ENCODE data around the gene CLEC4M. TPM values are rescaled to one million over a fixed set of nuclear protein-coding genes. Genes with fewer than 3 reads are reported as not detected.
"Not testable (repeated sequence)": the region's sequence is repeated elsewhere in the genome, so short reads cannot be mapped to it uniquely, and the experiment has no call there.

Gene CLEC4M
- total and polyA plus RNA-seq, 8 donors, result 1.8 TPM; not detected in 7

DNA sequence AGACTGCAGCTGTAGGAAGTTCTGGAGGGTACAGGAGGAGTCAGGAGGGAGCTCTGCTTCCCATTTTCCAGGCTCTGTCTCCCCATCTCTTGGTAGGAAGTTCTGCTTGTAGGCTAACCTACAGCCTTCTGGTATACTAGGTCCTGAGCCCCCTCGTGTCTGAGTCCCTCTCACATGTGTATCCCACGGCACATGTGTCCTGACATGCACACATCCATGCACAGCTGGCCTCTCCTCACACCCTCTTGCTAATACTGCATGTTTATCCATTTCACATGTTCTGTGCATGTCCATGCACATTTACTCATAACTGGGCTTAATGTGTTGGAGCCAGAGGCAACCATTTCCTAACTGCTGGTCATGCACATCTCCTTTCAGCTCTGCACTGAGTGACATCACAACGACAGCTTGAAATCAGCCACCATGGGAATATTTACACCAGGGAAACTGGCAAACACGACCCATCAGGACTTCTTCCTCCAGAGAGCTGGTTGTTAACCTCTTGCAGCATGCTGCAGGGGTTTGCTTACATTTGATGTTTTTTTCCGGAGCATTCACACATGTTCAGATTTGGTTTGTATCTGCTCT is 18.8 kb upstream of the CLEC4M start:
- H3K27me3 ChIP-seq, result peaks cover 0 to 51% (median 0%) of the 10 kb centered on the region in 3 donors
- no peak overlapping the region for H3K4me3 ChIP-seq
- DNase-seq, result no peak
- no peak for TF ChIP-seq EP300 (IDR thresholded peaks at IDR 0.05)
- no peak for TF ChIP-seq POLR2A (IDR thresholded peaks at IDR 0.05)
- no peak for TF ChIP-seq POLR2AphosphoS5 (IDR thresholded peaks at IDR 0.05)
- TF ChIP-seq, protein P1, sequence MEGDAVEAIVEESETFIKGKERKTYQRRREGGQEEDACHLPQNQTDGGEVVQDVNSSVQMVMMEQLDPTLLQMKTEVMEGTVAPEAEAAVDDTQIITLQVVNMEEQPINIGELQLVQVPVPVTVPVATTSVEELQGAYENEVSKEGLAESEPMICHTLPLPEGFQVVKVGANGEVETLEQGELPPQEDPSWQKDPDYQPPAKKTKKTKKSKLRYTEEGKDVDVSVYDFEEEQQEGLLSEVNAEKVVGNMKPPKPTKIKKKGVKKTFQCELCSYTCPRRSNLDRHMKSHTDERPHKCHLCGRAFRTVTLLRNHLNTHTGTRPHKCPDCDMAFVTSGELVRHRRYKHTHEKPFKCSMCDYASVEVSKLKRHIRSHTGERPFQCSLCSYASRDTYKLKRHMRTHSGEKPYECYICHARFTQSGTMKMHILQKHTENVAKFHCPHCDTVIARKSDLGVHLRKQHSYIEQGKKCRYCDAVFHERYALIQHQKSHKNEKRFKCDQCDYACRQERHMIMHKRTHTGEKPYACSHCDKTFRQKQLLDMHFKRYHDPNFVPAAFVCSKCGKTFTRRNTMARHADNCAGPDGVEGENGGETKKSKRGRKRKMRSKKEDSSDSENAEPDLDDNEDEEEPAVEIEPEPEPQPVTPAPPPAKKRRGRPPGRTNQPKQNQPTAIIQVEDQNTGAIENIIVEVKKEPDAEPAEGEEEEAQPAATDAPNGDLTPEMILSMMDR (IDR thresholded peaks at IDR 0.05), result no peak
- H3K4me1 ChIP-seq, result no peaks in the 10 kb centered on the region
- intact Hi-C loops (cut with DNase I; ENCODE audit: low total_unique reads), result no loop called here
- WGBS, 5 donors, result 47 to 64% (median 58%) methylated on average over 5 of the region's 5 CpGs
- H3K9me3 ChIP-seq, result no peaks in the 10 kb centered on the region
- no peaks in the 10 kb centered on the region for H3K36me3 ChIP-seq
- no peak overlapping the region for H3K27ac ChIP-seq

DNA sequence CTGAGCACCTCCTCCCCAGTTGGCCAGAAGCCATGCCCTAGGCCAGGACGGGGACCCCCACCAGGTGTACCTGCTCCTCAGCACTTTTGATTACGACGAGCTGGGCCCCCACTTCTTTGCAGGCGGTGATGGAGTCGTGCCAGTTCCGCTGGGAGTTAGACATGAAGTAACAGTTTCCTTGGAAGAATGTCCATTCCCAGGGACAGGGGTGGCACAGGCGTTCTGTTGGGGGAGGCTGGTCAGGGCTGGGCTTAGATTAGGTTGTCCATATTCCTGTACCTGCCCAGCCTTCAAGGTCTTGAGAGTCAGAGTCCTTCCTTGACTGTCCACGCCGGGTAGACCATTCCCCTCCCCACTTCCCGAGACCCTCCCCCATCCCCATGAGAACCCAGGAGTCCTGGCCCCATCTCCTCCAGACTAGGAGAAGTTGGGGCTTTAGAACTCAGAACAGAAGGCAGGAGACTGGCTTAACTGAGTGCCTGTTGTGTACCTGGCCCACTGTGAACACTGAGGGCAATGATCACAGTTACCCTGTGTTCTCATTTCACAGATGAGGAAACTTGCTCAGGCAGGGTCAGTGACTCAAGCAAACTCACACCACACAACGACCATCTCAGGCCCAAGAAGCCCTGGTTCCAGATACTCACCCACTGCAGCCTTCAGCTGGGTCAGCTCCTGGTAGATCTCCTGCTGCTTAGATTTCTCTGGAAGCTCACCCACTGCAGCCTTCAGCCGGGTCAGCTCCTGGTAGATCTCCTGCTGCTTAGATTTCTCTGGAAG is 18.0 kb upstream of the CLEC4M start:
- Histone ChIP-seq H3K4me1 (no peaks in the 10 kb centered on the region), H3K4me3 (no peak overlapping the region), H3K27me3 (peaks cover 0 to 50% (median 5%) of the 10 kb centered on the region in 3 donors), H3K36me3 (no peaks in the 10 kb centered on the region), H3K27ac (no peak overlapping the region), H3K9me3 (no peaks in the 10 kb centered on the region)
- TF ChIP-seq POLR2AphosphoS5 (IDR thresholded peaks at IDR 0.05) (no peak), EP300 (IDR thresholded peaks at IDR 0.05) (no peak), POLR2A (IDR thresholded peaks at IDR 0.05) (no peak)
- TF ChIP-seq, protein P1 (IDR thresholded peaks at IDR 0.05), result no peak
- WGBS, 5 donors, result 76 to 78% (median 77%) methylated on average over 10 to 12 of the region's 12 CpGs
- intact Hi-C loops (cut with DNase I; ENCODE audit: low total_unique reads), result no loop called here
- DNase-seq, result no peak

DNA sequence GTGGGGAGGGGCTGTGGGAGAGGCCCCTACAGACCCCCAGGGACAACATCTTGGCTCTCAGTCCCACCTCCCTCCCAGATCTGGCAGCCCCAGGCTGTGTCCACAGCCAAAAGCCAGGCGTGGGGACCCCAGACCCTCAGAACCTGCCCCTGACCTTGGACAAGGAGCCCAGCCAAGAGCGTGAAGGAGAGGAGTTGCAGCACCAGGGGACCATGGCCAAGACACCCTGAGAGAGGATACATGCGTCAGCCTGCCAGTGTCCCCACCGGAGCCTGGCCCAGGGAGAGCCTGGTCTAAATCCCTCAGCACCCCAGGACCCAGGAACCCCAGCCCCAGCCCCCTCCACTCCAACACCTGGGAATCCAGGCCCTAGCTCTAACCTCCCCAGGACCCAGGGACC is 16.7 kb upstream of the CLEC4M start:
- intact Hi-C loops (cut with DNase I; ENCODE audit: low total_unique reads); H3K36me3 ChIP-seq: not testable (repeated sequence)

DNA sequence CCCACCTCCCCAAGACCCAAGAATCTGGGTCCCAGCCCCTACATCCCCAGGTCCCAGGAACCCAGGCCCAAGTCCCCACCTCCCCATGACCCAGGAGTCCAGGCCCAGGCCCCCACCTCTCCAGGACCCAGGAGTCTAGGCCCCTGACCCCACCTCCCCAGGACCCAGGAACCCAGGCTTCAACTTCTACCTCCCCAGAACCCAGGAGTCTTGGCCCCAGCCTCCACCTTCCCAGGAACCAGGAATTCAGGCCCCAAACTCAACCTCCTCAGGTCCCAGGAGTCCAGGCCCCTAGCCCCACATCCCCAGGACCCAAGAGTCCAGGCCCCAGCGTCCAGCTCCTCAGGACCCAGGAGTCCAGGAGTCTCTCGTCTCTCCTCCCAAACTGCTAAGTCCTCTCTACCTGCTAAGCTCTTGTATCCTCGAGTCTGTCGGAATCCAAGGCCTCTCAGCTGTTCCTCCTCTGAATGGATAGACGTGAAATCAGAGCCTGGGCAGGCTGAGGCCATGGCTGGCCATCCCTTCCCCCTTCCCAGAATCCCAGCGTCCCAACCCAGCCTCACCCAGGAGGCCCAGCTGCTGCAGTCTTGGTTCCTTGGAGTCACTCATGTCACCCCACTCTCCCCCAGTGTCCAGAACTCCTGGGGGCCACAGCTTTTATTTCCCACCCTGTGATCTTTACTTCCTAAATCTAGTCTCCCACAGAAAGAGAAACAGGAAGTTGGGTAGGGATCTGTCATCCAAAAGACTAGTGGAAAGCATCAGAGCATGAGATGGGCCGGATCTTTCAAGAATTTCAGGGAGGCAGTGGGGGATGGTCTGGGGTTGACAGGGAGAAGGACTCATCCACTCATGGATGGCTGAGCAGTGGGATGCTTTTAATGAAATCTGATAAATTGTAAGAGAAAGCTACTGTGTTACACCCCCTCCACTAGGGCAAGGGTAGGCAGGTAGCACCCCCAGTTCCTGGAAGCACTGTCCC is 15.8 kb upstream of the CLEC4M start, which contains the start of gene CD209:
CD209 (minus strand) TSS at position 632 of the 982 bp plus-strand sequence; CDS start at position 609, 23 bp downstream.
- H3K4me1 ChIP-seq, result no peaks in the 10 kb centered on the region
- DNase-seq, result no peak
- peak within 1 kb of the TSS in 1 of 4 donors; percentile 11 for H3K4me3 ChIP-seq
- intact Hi-C loops (cut with DNase I; ENCODE audit: low total_unique reads), result no loop called here
- 51 to 70% (median 59%) methylated on average over 6 to 7 of the region's 7 CpGs for WGBS, 5 donors
- peak within 1 kb of the TSS in 1 of 5 donors; percentile 14 for H3K27ac ChIP-seq
- TF ChIP-seq, protein P1 (IDR thresholded peaks at IDR 0.05), result no peak
- peaks cover 0 to 57% (median 5%) of the 10 kb centered on the region in 3 donors for H3K27me3 ChIP-seq
- H3K36me3 ChIP-seq, result no peaks in the 10 kb centered on the region
- no peaks in the 10 kb centered on the region for H3K9me3 ChIP-seq

More for the DNA sequence above, 16.7 kb upstream of the CLEC4M start:
- 62 to 87% (median 78%) methylated on average over 3 to 4 of the region's 4 CpGs for WGBS, 5 donors
- not testable (repeated sequence) for H3K27ac ChIP-seq, H3K9me3 ChIP-seq, DNase-seq, H3K4me1 ChIP-seq
- Histone ChIP-seq H3K4me3 (peak overlapping the region in 1 of 4 donors; percentile 11), H3K27me3 (peaks cover 0 to 51% (median 5%) of the 10 kb centered on the region in 3 donors)
